HK-2 (cell line): ENCODE measurements around the gene SMU1.

Experiments used
- DNase-seq: peaks from one replicate; pipeline ENCODE4 v3.0.0-alpha.2; 2018; ENCODE audit not compliant: unreplicated experiment

The SMU1 gene

DNA sequence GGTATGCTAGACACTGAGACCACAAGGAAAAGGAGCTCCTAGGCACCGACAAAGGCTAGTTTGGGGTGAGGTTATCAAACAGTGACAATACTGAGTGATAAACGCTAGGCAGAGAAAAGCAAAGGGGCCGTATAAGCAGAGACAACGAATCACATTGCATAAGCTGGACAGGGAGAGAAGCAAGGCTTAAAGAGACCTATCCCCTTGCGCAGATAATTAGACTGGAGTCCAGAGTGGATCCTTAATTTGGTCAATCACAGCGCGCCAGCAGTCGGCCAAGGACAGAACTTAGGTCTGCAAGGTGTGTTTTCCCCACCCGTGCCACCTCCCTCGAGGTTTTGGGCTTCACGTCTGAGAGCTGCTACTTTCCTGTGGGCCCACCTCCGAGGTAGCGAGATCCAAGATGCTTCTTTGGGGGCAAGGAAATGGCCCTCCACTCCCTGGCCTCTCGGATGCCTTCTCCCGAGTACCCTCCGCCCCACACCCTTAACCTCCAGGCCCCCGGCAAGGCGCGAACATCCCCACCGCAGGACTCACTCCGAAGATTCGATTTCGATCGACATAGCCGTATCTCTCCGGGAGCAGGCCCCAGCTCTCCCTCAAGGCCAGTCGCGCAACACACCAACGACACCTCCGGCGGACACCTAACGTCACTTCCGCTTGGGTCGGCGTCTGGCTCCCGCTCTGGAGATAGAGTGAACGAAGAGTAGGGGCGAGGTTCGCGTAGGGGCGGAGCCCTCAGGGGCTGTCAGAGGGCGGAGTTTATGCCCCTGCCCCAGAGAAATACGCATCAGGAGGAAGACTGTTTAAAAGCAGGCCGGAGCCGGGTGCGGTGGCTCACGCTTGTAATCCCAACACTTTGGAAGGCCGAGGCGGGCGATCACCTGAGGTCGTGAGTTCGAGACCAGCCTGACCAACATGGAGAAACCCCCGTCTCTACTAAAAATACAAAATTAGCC lies at the start of gene SMU1:
Gene SMU1, minus strand, starts transcription at position 629 of the 959 bp plus-strand sequence. Its CDS starts 66 bp downstream, at position 563.
- peak; percentile 92 for DNase-seq

GRCh38 chr9:33125461-33125860 lies 49.0 kb upstream of the SMU1 start:
- DNase-seq, result no peak

DNA sequence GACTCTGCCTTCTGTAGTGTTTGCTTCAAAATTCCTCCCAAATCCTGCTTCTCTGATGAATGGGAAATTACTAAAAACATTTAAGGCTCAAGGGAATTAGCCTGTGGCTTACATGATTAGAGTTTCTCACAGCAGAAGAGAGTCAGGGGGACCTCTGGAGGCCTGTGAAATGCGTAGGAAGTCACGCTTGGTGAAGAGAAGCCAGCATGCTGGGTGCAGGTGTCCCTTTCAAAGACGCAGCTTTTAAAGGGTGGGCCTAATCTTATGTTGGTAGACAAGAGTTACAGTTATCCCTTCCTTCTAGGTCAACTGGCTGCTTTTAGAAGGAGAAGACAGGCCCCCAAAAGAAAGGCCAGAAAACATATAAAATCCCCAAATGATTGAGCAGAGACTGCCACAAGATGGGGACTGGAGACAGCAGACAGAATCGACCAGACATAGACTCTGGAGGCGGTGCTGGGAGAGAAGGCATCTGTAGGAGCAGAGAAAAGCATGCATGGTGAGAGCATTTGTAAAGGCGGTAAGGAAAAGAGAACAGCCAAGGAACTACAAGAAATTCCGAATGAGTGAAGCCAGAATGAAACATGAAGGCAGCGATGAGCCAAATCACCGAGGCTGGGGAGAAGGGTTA lies 48.4 kb upstream of the SMU1 start:
- no peak for DNase-seq

GRCh38 chr9:33124046-33124445 lies 47.6 kb upstream of the SMU1 start:
- no peak for DNase-seq

DNA sequence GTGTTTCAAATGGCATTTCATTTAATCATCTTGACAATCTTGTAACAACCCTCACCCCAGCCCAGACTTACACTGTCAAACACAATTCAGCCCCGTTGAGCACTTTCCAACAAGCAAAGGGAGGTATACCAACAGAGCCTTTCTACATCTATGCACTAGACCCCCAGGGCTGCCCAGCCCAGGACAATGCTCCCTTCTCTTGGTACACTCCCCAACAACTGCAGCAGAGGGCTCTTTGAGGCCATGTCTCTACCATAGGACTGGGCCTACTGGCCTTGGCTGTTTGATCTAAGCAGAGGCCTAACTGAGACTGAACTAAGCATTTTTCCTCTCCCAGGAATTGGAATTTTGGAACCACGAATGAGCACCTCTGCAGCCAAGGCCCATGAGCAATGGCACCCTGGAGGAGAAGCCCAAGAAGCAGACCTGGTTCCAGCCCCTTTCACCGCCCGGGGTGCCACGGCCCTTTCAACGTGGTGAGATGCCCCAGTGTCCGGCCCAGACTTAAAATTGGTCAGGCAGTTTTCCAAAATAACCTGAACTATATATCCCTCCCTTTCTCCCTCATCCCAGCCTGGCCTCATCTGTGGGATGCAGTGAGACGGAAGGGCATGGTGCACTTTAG lies 47.0 kb upstream of the SMU1 start:
- no peak for DNase-seq

- DNase-seq, result no peak
Measured at GRCh38 chr9:33120620-33121019, 44.1 kb upstream of the SMU1 start.

- DNase-seq, result no peak
Measured at GRCh38 chr9:33117796-33118195, 41.3 kb upstream of the SMU1 start.

GRCh38 chr9:33117306-33117705 lies 40.8 kb upstream of the SMU1 start:
- no peak for DNase-seq

DNA sequence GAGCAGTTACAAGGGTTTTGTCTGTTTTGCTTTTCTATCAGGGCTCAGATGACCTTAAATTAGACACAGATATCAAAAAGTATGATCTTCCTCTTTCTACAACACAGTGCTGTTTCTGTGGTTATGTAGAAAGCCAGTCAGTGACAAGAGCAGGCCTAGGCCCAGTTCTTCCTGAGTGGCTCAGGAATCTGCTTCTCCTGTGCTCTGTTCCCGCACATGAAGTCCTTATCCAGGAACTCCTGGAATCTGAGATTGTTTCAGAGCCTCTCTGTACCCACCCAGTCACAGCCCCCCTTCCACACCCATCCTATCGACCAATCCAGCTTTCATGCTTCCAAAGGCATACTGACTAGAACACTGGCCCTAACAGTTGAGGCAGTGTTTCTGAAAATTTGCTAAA lies 40.4 kb upstream of the SMU1 start:
- no peak for DNase-seq

DNA sequence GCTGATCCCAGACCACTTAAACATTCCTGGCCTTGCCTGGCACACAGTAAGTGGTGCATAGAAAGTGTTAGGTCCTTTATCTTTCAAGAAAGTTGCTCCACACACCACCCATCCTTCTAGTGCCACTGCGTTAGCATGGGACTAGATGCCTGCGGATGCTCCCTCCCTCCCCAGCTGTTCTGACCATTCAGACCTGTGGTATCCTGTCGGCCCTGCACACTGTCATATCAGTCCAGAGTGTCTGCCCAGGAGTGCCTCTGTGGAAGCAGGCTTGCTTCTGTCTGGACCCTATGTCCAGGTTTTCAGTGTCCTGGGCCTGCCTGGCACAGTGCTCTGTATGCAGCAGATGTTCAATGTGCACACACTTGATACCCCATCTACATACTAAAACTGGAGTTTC lies 38.3 kb upstream of the SMU1 start:
- no peak for DNase-seq

GRCh38 chr9:33113799-33114547 lies 37.5 kb upstream of the SMU1 start:
- no peak for DNase-seq

DNA sequence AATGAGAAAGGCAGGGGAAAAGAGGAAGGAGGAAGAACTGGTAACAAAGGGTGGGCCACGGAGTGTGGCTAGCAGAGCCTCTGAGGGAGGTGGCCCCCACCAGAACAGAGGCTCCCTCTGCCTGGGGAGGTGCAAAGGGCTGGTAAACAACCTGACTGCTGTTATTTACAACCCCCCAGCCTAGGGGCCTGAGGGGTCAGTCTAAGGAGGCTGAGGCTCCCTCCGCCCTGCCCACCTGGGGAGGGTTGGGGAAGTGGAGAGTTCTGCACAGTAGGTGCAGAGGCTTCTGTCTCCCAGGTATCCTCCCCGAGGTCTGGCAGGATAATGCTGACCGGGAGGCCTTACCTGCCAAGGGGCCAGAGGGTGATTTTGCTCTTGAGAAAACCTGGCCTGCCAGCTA lies 35.6 kb upstream of the SMU1 start:
- DNase-seq, result no peak

GRCh38 chr9:33111631-33112030 lies 35.2 kb upstream of the SMU1 start:
- DNase-seq, result no peak

- no peak for DNase-seq
Measured at GRCh38 chr9:33110686-33111085, 34.2 kb upstream of the SMU1 start.

DNA sequence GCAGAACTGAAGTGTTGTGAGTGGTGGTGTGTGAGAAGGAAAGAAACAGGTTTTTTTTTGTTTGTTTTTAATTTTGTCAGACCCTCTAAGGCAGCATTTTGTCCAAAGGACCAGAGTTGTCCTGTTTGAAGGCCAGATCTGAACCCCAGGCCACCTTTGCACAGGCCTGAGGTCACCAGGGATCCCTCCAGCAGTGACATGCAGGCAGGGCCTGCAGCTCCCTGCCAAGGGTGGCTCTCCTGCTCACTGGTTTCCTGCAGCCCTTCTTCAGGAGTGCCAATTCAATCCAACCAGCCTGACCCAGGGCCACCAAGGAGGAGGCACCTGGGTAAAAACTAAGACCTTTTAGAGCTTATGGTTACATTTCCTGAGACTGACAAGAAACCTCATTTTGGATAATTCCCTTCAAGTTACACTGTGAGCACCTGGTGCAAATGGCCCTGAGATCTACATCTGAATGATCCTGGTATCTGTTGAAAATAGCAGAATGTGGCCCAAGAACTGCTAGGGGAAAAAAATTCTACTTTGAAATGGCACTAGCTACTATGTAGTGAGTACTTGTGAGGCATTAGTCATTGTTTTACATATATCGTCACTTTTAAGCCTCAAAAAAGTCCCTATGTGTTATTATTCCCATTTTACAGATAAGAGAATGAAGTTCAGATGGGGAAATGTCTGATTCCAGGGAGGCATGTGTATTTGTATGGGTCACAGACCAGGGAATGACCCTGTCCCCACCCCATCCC lies 33.5 kb upstream of the SMU1 start:
- DNase-seq, result no peak

DNA sequence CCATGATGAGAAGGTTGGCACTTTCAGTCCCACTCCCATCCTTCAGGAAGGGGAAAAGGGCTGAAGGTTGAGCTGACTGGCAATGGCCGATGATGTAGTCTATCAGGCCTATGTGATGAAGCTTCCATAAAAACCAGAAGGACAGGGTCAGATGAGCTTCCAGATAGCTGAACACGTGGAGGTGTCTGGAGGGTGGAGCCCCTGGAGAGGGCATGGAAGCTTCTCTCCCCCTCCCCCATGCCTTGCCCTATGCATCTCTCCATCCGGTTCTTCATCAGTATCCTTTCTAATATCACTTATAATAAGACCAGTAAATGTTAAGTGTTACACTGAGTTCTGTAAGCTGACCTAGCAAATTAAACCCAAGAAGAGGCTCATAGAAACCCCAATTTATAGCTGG lies 32.6 kb upstream of the SMU1 start:
- no peak for DNase-seq

DNA sequence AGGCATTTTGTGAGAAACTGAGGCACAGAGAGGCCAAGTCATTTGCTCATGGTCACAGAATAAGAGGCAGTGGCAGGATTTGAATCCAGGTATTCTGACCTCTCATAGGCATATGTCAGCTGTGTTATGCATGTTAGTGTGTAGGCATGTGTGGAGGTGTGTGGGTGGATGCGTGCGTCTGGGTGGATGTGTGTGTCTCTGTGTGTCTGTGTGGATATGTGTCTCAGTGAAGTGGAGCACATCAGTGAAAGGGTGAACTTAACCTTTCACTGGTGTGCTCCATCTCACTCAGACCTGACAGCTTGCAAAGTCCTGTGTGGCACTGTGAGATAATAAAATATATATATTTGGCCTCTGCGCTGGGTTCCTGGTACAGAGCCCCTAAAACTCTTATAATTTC lies 32.0 kb upstream of the SMU1 start:
- no peak for DNase-seq

DNA sequence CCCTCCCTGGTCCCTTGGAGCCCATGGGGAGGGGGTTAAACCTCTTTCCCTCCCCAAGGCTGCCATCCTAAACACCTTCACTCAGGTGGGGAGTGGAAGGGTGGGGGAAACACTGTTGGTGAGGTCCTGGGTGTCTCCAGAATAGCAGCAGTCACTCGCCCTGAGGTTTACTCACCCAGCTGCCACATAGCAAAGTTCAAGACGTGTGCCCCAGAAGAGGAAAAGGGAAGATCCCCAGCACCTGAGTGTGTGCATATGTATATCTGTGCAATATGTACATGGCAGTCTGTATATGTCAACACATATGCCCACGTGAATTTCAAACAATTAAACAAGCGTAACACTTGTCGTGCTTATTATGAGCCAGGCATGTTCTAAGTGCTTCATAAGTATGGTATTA lies 31.3 kb upstream of the SMU1 start:
- DNase-seq, result no peak

DNA sequence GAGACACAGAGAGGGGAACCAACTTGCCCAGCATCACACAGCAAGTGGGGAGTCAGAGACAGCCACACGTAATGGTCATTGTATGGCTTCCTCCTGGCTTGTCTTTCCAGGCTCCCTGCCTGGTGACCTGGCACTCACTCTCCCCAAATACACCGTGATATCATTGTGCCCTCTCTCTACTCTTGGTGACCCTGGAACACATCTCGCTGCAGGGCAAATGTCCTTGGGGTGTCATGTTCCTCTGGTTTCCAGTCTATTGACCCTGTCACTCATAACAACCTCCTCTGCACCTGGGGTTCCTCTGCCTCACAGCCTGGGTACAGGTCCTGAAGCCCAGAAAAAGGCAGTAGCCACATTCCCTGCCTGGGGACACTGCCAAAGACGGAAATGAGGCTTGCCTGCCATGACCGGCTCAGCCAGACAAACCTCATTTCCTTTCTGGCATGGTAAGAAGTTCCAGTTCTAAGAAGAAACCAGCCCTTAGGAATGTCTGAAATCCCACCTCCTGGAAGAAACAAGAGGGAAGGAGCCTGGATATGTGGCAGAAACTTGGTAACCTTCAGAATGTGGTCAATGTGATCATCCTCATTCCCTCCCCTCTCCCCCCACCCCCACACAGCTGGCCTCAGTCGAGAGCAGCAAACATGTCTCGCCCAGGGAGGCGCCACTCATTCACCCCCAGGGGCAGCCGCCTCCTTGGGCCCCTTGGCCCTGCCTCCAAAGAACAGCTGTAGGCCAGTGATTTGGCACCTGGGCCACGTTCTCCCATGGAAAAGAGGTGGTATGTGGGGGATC lies 30.6 kb upstream of the SMU1 start:
- peak; percentile 60 for DNase-seq

DNA sequence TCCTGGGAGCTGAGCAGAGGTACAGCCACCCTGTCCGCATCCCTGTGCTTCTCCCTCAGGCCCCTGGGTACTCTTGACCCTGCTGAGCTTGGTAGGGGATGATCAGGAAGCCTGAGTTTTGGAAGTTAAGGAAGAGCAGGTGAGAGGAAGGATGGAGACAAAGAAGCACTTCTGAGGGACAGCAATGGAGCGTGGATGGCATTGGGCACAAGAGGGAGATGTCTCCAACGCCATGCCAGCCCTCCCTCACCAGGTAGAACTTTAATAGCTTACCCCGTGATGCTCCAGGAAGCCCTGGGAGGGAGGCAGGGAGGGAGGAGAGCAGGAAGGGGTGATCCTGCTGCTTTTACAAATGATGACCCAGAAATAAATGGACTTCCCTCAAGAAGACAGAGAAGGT lies 29.9 kb upstream of the SMU1 start:
- DNase-seq, result no peak

DNA sequence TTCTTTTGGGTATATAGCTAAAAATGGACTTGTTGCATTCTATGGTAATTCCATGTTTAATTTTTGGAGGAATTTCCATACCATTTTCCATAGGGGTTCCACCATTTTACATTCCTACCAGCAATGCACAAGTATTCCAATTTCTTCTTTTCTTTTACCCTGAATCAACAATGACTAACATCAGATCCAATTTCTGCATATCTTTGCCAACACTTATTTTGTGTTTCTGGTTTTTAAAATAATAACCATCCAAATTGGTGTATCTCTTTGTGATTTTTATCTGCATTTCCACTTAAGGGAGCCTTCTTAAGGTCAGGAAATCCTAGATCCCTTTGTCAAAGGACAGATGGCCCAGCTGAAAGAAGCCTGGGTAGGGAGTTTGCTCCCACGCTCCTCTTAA lies 29.5 kb upstream of the SMU1 start:
- DNase-seq, result no peak
